ENCODE data around the gene RARS2. TPM values are rescaled to one million over a fixed set of nuclear protein-coding genes. Genes with fewer than 3 reads are reported as not detected.

The RARS2 gene
- total and polyA plus RNA-seq, 2 experiments from 2014 or later, result 31.8 to 38.5 TPM

- no peak overlapping the region for H3K27ac ChIP-seq (ENCODE audit: low read depth)
- ATAC-seq (no peak), DNase-seq (ENCODE audit: low spot score) (no peak)
- H3K4me3 ChIP-seq, result no peak overlapping the region
- H2AFZ ChIP-seq, result no peak overlapping the region
- H3K79me2 ChIP-seq (replicated peaks; ENCODE audit: insufficient read depth), result no peaks in the 10 kb centered on the region
- H3K4me1 Mint-ChIP-seq, result peaks cover 16% of the 10 kb centered on the region
- no peaks in the 10 kb centered on the region for H3K4me1 ChIP-seq (ENCODE audit: insufficient read depth)
- H3F3A ChIP-seq (replicated peaks; ENCODE audit: low read depth), result no peaks in the 10 kb centered on the region
- no peaks in the 10 kb centered on the region for H3K27me3 ChIP-seq (ENCODE audit: insufficient read depth)
- no peaks in the 10 kb centered on the region for H3K36me3 ChIP-seq (ENCODE audit: insufficient read depth)
- H3K9me2 ChIP-seq (ENCODE audit: insufficient read depth), result no peaks in the 10 kb centered on the region
- no peak overlapping the region for H3K4me2 ChIP-seq
- peaks cover 14% of the 10 kb centered on the region for H3K9me3 Mint-ChIP-seq
- H3K27me3 Mint-ChIP-seq (ENCODE audit: insufficient read depth, low read depth, poor library complexity), result no peaks in the 10 kb centered on the region
- TF ChIP-seq ZNF331 (CRISPR knock-in tag; IDR thresholded peaks at IDR 0.05; ENCODE audit: low read depth), result no peak
- no peak for TF ChIP-seq EZH2 (IDR thresholded peaks at IDR 0.05; ENCODE audit: low read depth, unreplicated experiment)
- no peak for TF ChIP-seq CREB1 (CRISPR knock-in tag; IDR thresholded peaks at IDR 0.05; ENCODE audit: low read depth)
- no peak for TF ChIP-seq REST (IDR thresholded peaks at IDR 0.05; ENCODE audit: unreplicated experiment)
- no peak for TF ChIP-seq STAT1 (IDR thresholded peaks at IDR 0.05; ENCODE audit: unreplicated experiment)
- TF ChIP-seq JUNB (IDR thresholded peaks at IDR 0.05; ENCODE audit: unreplicated experiment), result no peak
- H4K20me1 ChIP-seq (replicated peaks; ENCODE audit: insufficient read depth), result no peaks in the 10 kb centered on the region
- H3K36me3 Mint-ChIP-seq (ENCODE audit: low read depth), result peaks cover 27% of the 10 kb centered on the region
- no peak overlapping the region for H3K27ac Mint-ChIP-seq
- no peak overlapping the region for H3K4me3 Mint-ChIP-seq
Measured at GRCh38 chr6:87484491-87484890, 105.3 kb downstream of the RARS2 start.

GRCh38 chr6:87483929-87484328 lies 105.9 kb downstream of the RARS2 start:
- Histone ChIP-seq H3K36me3 (ENCODE audit: insufficient read depth) (no peaks in the 10 kb centered on the region), H2AFZ (no peak overlapping the region), H3K4me1 (ENCODE audit: insufficient read depth) (no peaks in the 10 kb centered on the region), H3K9me2 (ENCODE audit: insufficient read depth) (no peaks in the 10 kb centered on the region), H3F3A (replicated peaks; ENCODE audit: low read depth) (no peaks in the 10 kb centered on the region), H3K4me2 (no peak overlapping the region), H3K27me3 (ENCODE audit: insufficient read depth) (no peaks in the 10 kb centered on the region), H3K4me3 (no peak overlapping the region), H3K79me2 (replicated peaks; ENCODE audit: insufficient read depth) (no peaks in the 10 kb centered on the region), H4K20me1 (replicated peaks; ENCODE audit: insufficient read depth) (no peaks in the 10 kb centered on the region), H3K27ac (ENCODE audit: low read depth) (no peak overlapping the region)
- Mint-ChIP-seq H3K27ac (peak overlapping the region; percentile 93), H3K36me3 (ENCODE audit: low read depth) (peaks cover 28% of the 10 kb centered on the region), H3K4me3 (no peak overlapping the region), H3K9me3 (peaks cover 14% of the 10 kb centered on the region), H3K4me1 (peaks cover 13% of the 10 kb centered on the region), H3K27me3 (ENCODE audit: insufficient read depth, low read depth, poor library complexity) (no peaks in the 10 kb centered on the region)
- DNase-seq (ENCODE audit: low spot score), result peak; percentile 87
- peak; percentile 65 to 68 for TF ChIP-seq CTCF (conservative IDR thresholded peaks at IDR 0.05; ENCODE audit: low read depth in 2 of 2)
- no peak for TF ChIP-seq ZNF462 (CRISPR knock-in tag; IDR thresholded peaks at IDR 0.05)
- peak; percentile 97 for ATAC-seq
